Keratinocyte (primary cell): ENCODE data around the gene SMC3. TPM values are rescaled to one million over a fixed set of nuclear protein-coding genes. Genes with fewer than 3 reads are reported as not detected.

Source experiments
- DNase-seq: peaks from one replicate; pipeline ENCODE4 v3.0.0-alpha.2; 2011; ENCODE audit warnings: low read depth, missing footprints, low spot score
- FAIRE-seq: peaks from 2 replicates; lab custom pipeline; 2011; peaks lifted over from hg19 to GRCh38; lab: Jason Lieb, UNC
- H2AFZ ChIP-seq: 2 replicates; pipeline ENCODE4 v1.6.0; 2012; ENCODE audit warnings: low read length, control low read depth, inconsistent platforms; ENCODE audit not compliant: control insufficient read depth
- H3K27ac ChIP-seq: 2 replicates; pipeline ENCODE4 v1.5.1; 2011; ENCODE audit warnings: low read length; ENCODE audit not compliant: control insufficient read depth, insufficient read depth
- H3K27me3 ChIP-seq: 3 replicates; pipeline ENCODE4 v1.6.0; 2011; ENCODE audit warnings: low read length; ENCODE audit not compliant: control insufficient read depth, insufficient read depth; ENCODE audit errors: extremely low read depth
- H3K36me3 ChIP-seq, 2 experiments: 2 replicates in 1 of 2; 3 replicates in 1 of 2; pipeline ENCODE4 v1.5.1; 2011; ENCODE audit warnings: low read length in 2 of 2, mild to moderate bottlenecking in 1 of 2; ENCODE audit not compliant: control insufficient read depth in 2 of 2, insufficient read depth in 2 of 2; ENCODE audit errors: extremely low read depth in 1 of 2
- H3K4me1 ChIP-seq: 3 replicates; pipeline ENCODE4 v1.5.1; 2011; ENCODE audit warnings: low read length; ENCODE audit not compliant: control insufficient read depth, insufficient read depth; ENCODE audit errors: extremely low read depth
- H3K4me2 ChIP-seq: 3 replicates; pipeline ENCODE4 v1.6.0; 2011; ENCODE audit warnings: low read depth, low read length; ENCODE audit not compliant: control insufficient read depth, insufficient read depth; ENCODE audit errors: extremely low read depth
- H3K4me3 ChIP-seq, 3 experiments: fragments of 200-600 bp in 1 of 3; sonication (generic) in 1 of 3; 2 replicates in 2 of 3; 3 replicates in 1 of 3; pipeline ENCODE4 v1.5.1; 2011 to 2016; ENCODE audit warnings: low read length in 3 of 3, mild to moderate bottlenecking in 3 of 3, control low read depth in 2 of 3, inconsistent platforms in 1 of 3, low read depth in 1 of 3, mixed read lengths in 1 of 3, mixed run types in 1 of 3, moderate library complexity in 1 of 3; ENCODE audit not compliant: control insufficient read depth in 2 of 3, insufficient read depth in 2 of 3; ENCODE audit errors: extremely low read depth in 1 of 3
- H3K79me2 ChIP-seq: 2 replicates; pipeline ENCODE4 v1.6.0; 2012; ENCODE audit warnings: low read length; ENCODE audit not compliant: control insufficient read depth, insufficient read depth
- H3K9ac ChIP-seq: 3 replicates; pipeline ENCODE4 v1.6.0; 2011; ENCODE audit warnings: low read length; ENCODE audit not compliant: control insufficient read depth, insufficient read depth; ENCODE audit errors: extremely low read depth
- H3K9me1 ChIP-seq: 3 replicates; pipeline ENCODE4 v1.6.0; 2011; ENCODE audit warnings: low read length; ENCODE audit not compliant: control insufficient read depth, insufficient read depth; ENCODE audit errors: extremely low read depth
- H3K9me3 ChIP-seq: 2 replicates; pipeline ENCODE4 v1.5.1; 2012; ENCODE audit warnings: low read depth, low read length; ENCODE audit not compliant: control insufficient read depth
- H4K20me1 ChIP-seq: 3 replicates; pipeline ENCODE4 v1.6.0; 2011; ENCODE audit warnings: low read length; ENCODE audit not compliant: control insufficient read depth, insufficient read depth; ENCODE audit errors: extremely low read depth
- EZH2 ChIP-seq: IDR thresholded peaks from one replicate; pipeline ENCODE4 v1.6.1; 2012; ENCODE audit warnings: inconsistent platforms, mild to moderate bottlenecking, low read length, moderate library complexity
- dilution Hi-C: fragments of 300-500 bp; cut with MboI; formaldehyde crosslinking; loops from one replicate; pipeline ENCODE4 v1.7.0; 2020; ENCODE audit warnings: low sequenced_read_pairs; ENCODE audit not compliant: extremely low pct_ligation_motif_present
- polyA plus RNA-seq, 5 experiments: library from polyadenylated mRNA; depleted of rRNA in 3 of 5; stranded (reverse) in 3 of 5; stranded (forward) in 1 of 5; unstranded in 1 of 5; fragments of >200 nt; gene quantifications; 1 replicate in 1 of 5; 2 replicates in 3 of 5; 3 replicates in 1 of 5; pipeline versions ENCODE4 v1.2.1 to v1.2.3, GENCODE V29; 2011 to 2012; ENCODE audit warnings: missing spikeins in 2 of 5, low read depth in 1 of 5, low replicate concordance in 1 of 5
- TF ChIP-seq, protein P1 (sequence below), 3 experiments: IDR thresholded peaks in 1 of 3; conservative IDR thresholded peaks in 1 of 3; optimal IDR thresholded peaks in 1 of 3; 2 replicates in 2 of 3; 3 replicates in 1 of 3; pipeline versions ENCODE3 to v1.5.1; 2011; ENCODE audit warnings: low read length in 3 of 3, mild to moderate bottlenecking in 3 of 3, moderate library complexity in 2 of 3, control low read depth in 1 of 3, inconsistent platforms in 1 of 3; ENCODE audit not compliant: insufficient read depth in 2 of 3; ENCODE audit errors: extremely low read depth in 1 of 3

Gene SMC3
- polyA plus RNA-seq, 1 donor (not counting 4 experiments of a cell fraction or from before 2014, with no cell fraction given) = 16.3 TPM

GRCh38 chr10:110562348-110562747 is 5.1 kb upstream of the SMC3 start:
- Histone ChIP-seq H3K9me3 (no peaks in the 10 kb centered on the region), H3K79me2 (no peaks in the 10 kb centered on the region), H3K36me3 (no peaks in the 10 kb centered on the region), H3K9ac (no peak overlapping the region), H3K9me1 (no peaks in the 10 kb centered on the region), H3K4me2 (no peak overlapping the region), H4K20me1 (no peaks in the 10 kb centered on the region), H3K4me1 (no peaks in the 10 kb centered on the region), H3K27me3 (no peaks in the 10 kb centered on the region), H3K4me3 (no peak overlapping the region), H2AFZ (no peak overlapping the region), H3K27ac (no peak overlapping the region)
- FAIRE-seq (no peak), DNase-seq (no peak)
- dilution Hi-C loops = loop anchor here (25.0 kb wide), 1 partner anchor 250 kb away; the partner anchor contains the start of gene SMNDC1
- no peak for TF ChIP-seq EZH2
- TF ChIP-seq, protein P1, sequence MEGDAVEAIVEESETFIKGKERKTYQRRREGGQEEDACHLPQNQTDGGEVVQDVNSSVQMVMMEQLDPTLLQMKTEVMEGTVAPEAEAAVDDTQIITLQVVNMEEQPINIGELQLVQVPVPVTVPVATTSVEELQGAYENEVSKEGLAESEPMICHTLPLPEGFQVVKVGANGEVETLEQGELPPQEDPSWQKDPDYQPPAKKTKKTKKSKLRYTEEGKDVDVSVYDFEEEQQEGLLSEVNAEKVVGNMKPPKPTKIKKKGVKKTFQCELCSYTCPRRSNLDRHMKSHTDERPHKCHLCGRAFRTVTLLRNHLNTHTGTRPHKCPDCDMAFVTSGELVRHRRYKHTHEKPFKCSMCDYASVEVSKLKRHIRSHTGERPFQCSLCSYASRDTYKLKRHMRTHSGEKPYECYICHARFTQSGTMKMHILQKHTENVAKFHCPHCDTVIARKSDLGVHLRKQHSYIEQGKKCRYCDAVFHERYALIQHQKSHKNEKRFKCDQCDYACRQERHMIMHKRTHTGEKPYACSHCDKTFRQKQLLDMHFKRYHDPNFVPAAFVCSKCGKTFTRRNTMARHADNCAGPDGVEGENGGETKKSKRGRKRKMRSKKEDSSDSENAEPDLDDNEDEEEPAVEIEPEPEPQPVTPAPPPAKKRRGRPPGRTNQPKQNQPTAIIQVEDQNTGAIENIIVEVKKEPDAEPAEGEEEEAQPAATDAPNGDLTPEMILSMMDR (optimal IDR thresholded peaks at IDR 0.05 in 1 of 3, IDR thresholded peaks at IDR 0.05 in 1 of 3, conservative IDR thresholded peaks at IDR 0.05 in 1 of 3; ENCODE audit: extremely low read depth in 1 of 3, insufficient read depth in 2 of 3, low read length in 3 of 3) = no peak

DNA sequence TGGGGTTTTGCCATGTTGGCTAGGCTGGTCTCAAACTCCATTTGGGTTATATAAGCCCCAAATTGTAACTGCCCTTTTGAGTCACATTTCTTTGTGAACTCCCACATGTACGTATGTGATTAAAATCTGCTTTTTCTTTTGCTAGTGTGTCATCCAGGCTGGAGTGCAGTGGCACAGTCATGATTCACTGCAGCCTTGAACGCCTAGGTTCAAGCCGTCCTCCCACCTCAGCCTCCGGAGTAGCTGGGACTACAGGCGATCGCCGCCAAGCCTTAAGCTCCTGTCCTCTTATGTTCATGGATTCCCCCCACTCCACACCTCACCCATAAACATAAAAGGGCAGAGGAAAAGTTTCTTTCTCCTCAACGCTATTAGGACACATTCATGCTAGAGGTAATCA is 4.4 kb upstream of the SMC3 start:
- H3K79me2 ChIP-seq = peaks cover 7% of the 10 kb centered on the region
- H3K4me2 ChIP-seq = no peak overlapping the region
- H3K27me3 ChIP-seq = no peaks in the 10 kb centered on the region
- no peaks in the 10 kb centered on the region for H3K4me1 ChIP-seq
- DNase-seq (no peak), FAIRE-seq (no peak)
- H3K27ac ChIP-seq = no peak overlapping the region
- H4K20me1 ChIP-seq = no peaks in the 10 kb centered on the region
- H3K36me3 ChIP-seq = no peaks in the 10 kb centered on the region
- no peak overlapping the region for H2AFZ ChIP-seq
- TF ChIP-seq, protein P1 (optimal IDR thresholded peaks at IDR 0.05 in 1 of 3, IDR thresholded peaks at IDR 0.05 in 1 of 3, conservative IDR thresholded peaks at IDR 0.05 in 1 of 3; ENCODE audit: extremely low read depth in 1 of 3, insufficient read depth in 2 of 3, low read length in 3 of 3) = no peak
- TF ChIP-seq EZH2 = no peak
- no peaks in the 10 kb centered on the region for H3K9me3 ChIP-seq
- no peaks in the 10 kb centered on the region for H3K9me1 ChIP-seq
- dilution Hi-C loops = loop anchor here (25.0 kb wide), 1 partner anchor 251 kb away; the partner anchor contains the start of gene SMNDC1
- H3K9ac ChIP-seq = no peak overlapping the region
- H3K4me3 ChIP-seq = no peak overlapping the region
